PFSK-1 (cell line): Measurements from ENCODE around the gene GASK1A.

Experiments used
- POLR2AphosphoS5 ChIP-seq: IDR thresholded peaks from 2 replicates; pipeline ENCODE4 v1.6.1; 2012; ENCODE audit warnings: low read depth, mild to moderate bottlenecking, control low read depth, low read length, moderate library complexity
- SIN3A ChIP-seq: IDR thresholded peaks from 2 replicates; pipeline ENCODE4 v1.6.1; 2012; ENCODE audit warnings: mild to moderate bottlenecking, low read length, moderate library complexity, borderline replicate concordance; ENCODE audit not compliant: insufficient read depth
- TAF1 ChIP-seq: IDR thresholded peaks from 2 replicates; pipeline ENCODE4 v1.6.1; 2012; ENCODE audit warnings: low read length, control low read depth, borderline replicate concordance; ENCODE audit not compliant: insufficient read depth

DNA sequence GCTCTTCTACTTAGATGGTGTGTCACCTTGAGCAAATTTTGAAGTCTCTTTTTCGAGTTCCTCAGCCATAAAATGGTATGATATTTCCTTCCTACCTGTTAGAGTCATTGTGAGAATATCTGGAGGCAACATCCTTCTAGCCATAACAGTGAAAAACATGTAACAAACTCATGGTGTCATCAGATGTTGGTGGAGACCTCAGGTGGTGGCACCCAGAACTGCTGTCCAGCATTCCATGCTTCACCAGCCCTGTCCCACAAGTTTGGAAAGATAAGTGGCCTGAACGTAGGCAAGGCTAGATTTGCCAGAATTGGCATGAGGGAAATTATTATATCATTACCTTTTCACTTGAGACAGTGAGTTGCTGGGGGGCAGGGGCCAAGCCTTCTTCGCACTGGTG is 30.4 kb downstream of the GASK1A start:
- TF ChIP-seq POLR2AphosphoS5: no peak
- no peak for TF ChIP-seq TAF1
- no peak for TF ChIP-seq SIN3A
